ENCODE results near the gene SLC39A3. TPM values are rescaled to one million over a fixed set of nuclear protein-coding genes. Genes with fewer than 3 reads are reported as not detected.

Gene SLC39A3
- total RNA-seq, 8 experiments from 2014 or later: 13.7 to 33.4 (median 26.4) TPM

GRCh38 chr19:2732157-2732725, 7.6 kb downstream of the SLC39A3 start:
- in situ Hi-C loops (cut with MboI; ENCODE audit: low pct_unique_long_range_greater_than_20kb in 2 of 9, low sequenced_read_pairs in 9 of 9, unreplicated experiment in 9 of 9): no loop called here
- 87 to 100% (median 96%) methylated on average over 2 to 8 of the region's 33 CpGs; no CpG with 5 or more reads in 6 of the 10 experiments for WGBS, 10 experiments
- H3K27ac ChIP-seq: no peak overlapping the region
- peaks cover 14 to 16% of the 10 kb centered on the region in 2 donors for H3K4me1 ChIP-seq (replicated peaks in 1 of 2)
- no peak for ATAC-seq (replicated peaks in 6 of 8)
- H3K4me3 ChIP-seq: no peak overlapping the region

GRCh38 chr19:2731181-2731995, 8.4 kb downstream of the SLC39A3 start:
- Histone ChIP-seq H3K4me1 (replicated peaks in 1 of 2) (peaks cover 14 to 16% of the 10 kb centered on the region in 2 donors), H3K4me3 (no peak overlapping the region), H3K27ac (no peak overlapping the region)
- ATAC-seq (replicated peaks in 6 of 8): peak in 3 of 8 experiments; percentile 26 to 82 (median 64)
- in situ Hi-C loops (cut with MboI; ENCODE audit: low pct_unique_long_range_greater_than_20kb in 2 of 9, low sequenced_read_pairs in 9 of 9, unreplicated experiment in 9 of 9): no loop called here
- 63 to 100% (median 82%) methylated on average over 2 to 4 of the region's 41 CpGs; no CpG with 5 or more reads in 6 of the 10 experiments for WGBS, 10 experiments

GRCh38 chr19:2729943-2730818, 9.6 kb downstream of the SLC39A3 start:
- no peak for ATAC-seq (replicated peaks in 6 of 8)
- Histone ChIP-seq H3K27ac (no peak overlapping the region), H3K4me3 (no peak overlapping the region), H3K4me1 (replicated peaks in 1 of 2) (peaks cover 14 to 16% of the 10 kb centered on the region in 2 donors)
- in situ Hi-C loops (cut with MboI; ENCODE audit: low pct_unique_long_range_greater_than_20kb in 2 of 9, low sequenced_read_pairs in 9 of 9, unreplicated experiment in 9 of 9): no loop called here
- 80 to 100% (median 80%) methylated on average over 1 to 2 of the region's 26 CpGs; no CpG with 5 or more reads in 6 of the 10 experiments for WGBS, 10 experiments

- H3K27ac ChIP-seq: no peak overlapping the region
- peak in 1 of 8 experiments; percentile 12 for ATAC-seq (replicated peaks in 6 of 8)
- H3K4me1 ChIP-seq (replicated peaks in 1 of 2): peaks cover 5 to 13% of the 10 kb centered on the region in 2 donors
- WGBS, 10 experiments: 78 to 90% (median 84%) methylated on average over 2 to 4 of the region's 23 CpGs; no CpG with 5 or more reads in 6 of the 10 experiments
- H3K4me3 ChIP-seq: no peak overlapping the region
- in situ Hi-C loops (cut with MboI; ENCODE audit: low pct_unique_long_range_greater_than_20kb in 2 of 9, low sequenced_read_pairs in 9 of 9, unreplicated experiment in 9 of 9): no loop called here
These were observed 10.9 kb downstream of the SLC39A3 start for GRCh38 chr19:2728783-2729387.

- 0 to 86% (median 43%) methylated on average over 1 to 10 of the region's 16 CpGs; no CpG with 5 or more reads in 6 of the 10 experiments for WGBS, 10 experiments
- in situ Hi-C loops (cut with MboI; ENCODE audit: low pct_unique_long_range_greater_than_20kb in 2 of 9, low sequenced_read_pairs in 9 of 9, unreplicated experiment in 9 of 9): no loop called here
These were observed 12.2 kb downstream of the SLC39A3 start for GRCh38 chr19:2727640-2727944.

GRCh38 chr19:2726904-2727639, 12.7 kb downstream of the SLC39A3 start:
- WGBS, 10 experiments: 0 to 80% (median 12%) methylated on average over 2 to 8 of the region's 26 CpGs; no CpG with 5 or more reads in 6 of the 10 experiments
- Histone ChIP-seq H3K4me1 (replicated peaks in 1 of 2) (peaks cover 7 to 17% of the 10 kb centered on the region in 2 donors), H3K4me3 (no peak overlapping the region), H3K27ac (no peak overlapping the region)
- peak in 1 of 8 experiments; percentile 1 for ATAC-seq (replicated peaks in 6 of 8)
- in situ Hi-C loops (cut with MboI; ENCODE audit: low pct_unique_long_range_greater_than_20kb in 2 of 9, low sequenced_read_pairs in 9 of 9, unreplicated experiment in 9 of 9): no loop called here

More at GRCh38 chr19:2727640-2727944, 12.2 kb downstream of the SLC39A3 start:
- no peak overlapping the region for H3K4me3 ChIP-seq
- H3K27ac ChIP-seq: no peak overlapping the region
- no peak for ATAC-seq (replicated peaks in 6 of 8)
- peaks cover 7 to 18% of the 10 kb centered on the region in 2 donors for H3K4me1 ChIP-seq (replicated peaks in 1 of 2)

- 65 to 100% (median 82%) methylated on average over 1 to 4 of the region's 15 CpGs; no CpG with 5 or more reads in 6 of the 10 experiments for WGBS, 10 experiments
- Histone ChIP-seq H3K27ac (no peak overlapping the region), H3K4me1 (replicated peaks in 1 of 2) (peaks cover 9 to 14% of the 10 kb centered on the region in 2 donors), H3K4me3 (no peak overlapping the region)
- in situ Hi-C loops (cut with MboI; ENCODE audit: low pct_unique_long_range_greater_than_20kb in 2 of 9, low sequenced_read_pairs in 9 of 9, unreplicated experiment in 9 of 9): no loop called here
- no peak for ATAC-seq (replicated peaks in 6 of 8)
These were observed 13.5 kb downstream of the SLC39A3 start for GRCh38 chr19:2726160-2726855.

- H3K4me1 ChIP-seq (replicated peaks in 1 of 2): peaks cover 18% of the 10 kb centered on the region in 2 donors
- in situ Hi-C loops (cut with MboI; ENCODE audit: low pct_unique_long_range_greater_than_20kb in 2 of 9, low sequenced_read_pairs in 9 of 9, unreplicated experiment in 9 of 9): no loop called here
- WGBS, 10 experiments: 0 to 80% (median 30%) methylated on average over 1 to 2 of the region's 7 CpGs; no CpG with 5 or more reads in 6 of the 10 experiments
- ATAC-seq (replicated peaks in 6 of 8): no peak
- no peak overlapping the region for H3K27ac ChIP-seq
- no peak overlapping the region for H3K4me3 ChIP-seq
These were observed 15.7 kb downstream of the SLC39A3 start for GRCh38 chr19:2724148-2724557.

- Histone ChIP-seq H3K4me3 (no peak overlapping the region), H3K27ac (peak overlapping the region in 1 of 2 donors; percentile 33), H3K4me1 (replicated peaks in 1 of 2) (peaks cover 18% of the 10 kb centered on the region in 2 donors)
- no peak for ATAC-seq (replicated peaks in 6 of 8)
- in situ Hi-C loops (cut with MboI; ENCODE audit: low pct_unique_long_range_greater_than_20kb in 2 of 9, low sequenced_read_pairs in 9 of 9, unreplicated experiment in 9 of 9): no loop called here
- WGBS, 10 experiments: 30 to 100% (median 70%) methylated on average over 1 to 2 of the region's 14 CpGs; no CpG with 5 or more reads in 5 of the 10 experiments
These were observed 16.1 kb downstream of the SLC39A3 start for GRCh38 chr19:2723747-2724146.

GRCh38 chr19:2723345-2723715, 16.5 kb downstream of the SLC39A3 start:
- peaks cover 18% of the 10 kb centered on the region in 2 donors for H3K4me1 ChIP-seq (replicated peaks in 1 of 2)
- in situ Hi-C loops (cut with MboI; ENCODE audit: low pct_unique_long_range_greater_than_20kb in 2 of 9, low sequenced_read_pairs in 9 of 9, unreplicated experiment in 9 of 9): no loop called here
- no peak for ATAC-seq (replicated peaks in 6 of 8)
- no peak overlapping the region for H3K4me3 ChIP-seq
- WGBS, 10 experiments: 77% methylated on average over 6 of the region's 13 CpGs; no CpG with 5 or more reads in 9 of the 10 experiments
- H3K27ac ChIP-seq: peak overlapping the region in 1 of 2 donors; percentile 33

- H3K4me3 ChIP-seq: no peak overlapping the region
- WGBS, 10 experiments: 21 to 100% (median 67%) methylated on average over 1 to 13 of the region's 28 CpGs; no CpG with 5 or more reads in 7 of the 10 experiments
These were observed 17.1 kb downstream of the SLC39A3 start for GRCh38 chr19:2722541-2723344.

More at GRCh38 chr19:2722541-2723344, 17.1 kb downstream of the SLC39A3 start:
- peaks cover 18% of the 10 kb centered on the region in 2 donors for H3K4me1 ChIP-seq (replicated peaks in 1 of 2)
- peak; percentile 73 to 96 (median 80) for ATAC-seq (replicated peaks in 6 of 8)
- H3K27ac ChIP-seq: no peak overlapping the region
- in situ Hi-C loops (cut with MboI; ENCODE audit: low pct_unique_long_range_greater_than_20kb in 2 of 9, low sequenced_read_pairs in 9 of 9, unreplicated experiment in 9 of 9): no loop called here
